HG03139 (cell line): ENCODE results near the gene FAM72C.
"Not testable (repeated sequence)": the region's sequence is repeated elsewhere in the genome, so short reads cannot be mapped to it uniquely, and the experiment has no call there.

Experiments used
- ATAC-seq: cut with Tn5 transposase; IDR thresholded peaks from one replicate; pipeline ENCODE4 v1.9.1; 2021; ENCODE audit not compliant: unreplicated experiment

Gene FAM72C

GRCh38 chr1:143918552-143918951 lies 53.2 kb downstream of the FAM72C start:
- not testable (repeated sequence) for ATAC-seq

- ATAC-seq = not testable (repeated sequence)
Measured at GRCh38 chr1:143913705-143914104, 58.1 kb downstream of the FAM72C start.
